Activated CD8-positive, alpha-beta memory T cell treated with anti-CD3 and anti-CD28 coated beads, Interleukin-2, amount 10 ng/mL, durations not matched to agents 7 days and 5 days (primary cell): ENCODE measurements around the gene DCAF6. TPM values are rescaled to one million over a fixed set of nuclear protein-coding genes. Genes with fewer than 3 reads are reported as not detected.
A peak's percentile ranks its signal among the peaks of the same experiment; 100 is the strongest.
"Not testable (repeated sequence)": the region's sequence is repeated elsewhere in the genome, so short reads cannot be mapped to it uniquely, and the experiment has no call there.

Source experiments
- ATAC-seq: fragments of 150-1000 bp; cut with Tn5 transposase; one replicate; pipeline ENCODE4 v1.10.0; 2021; ENCODE audit warnings: moderate library complexity
- CTCF ChIA-PET: fragments of 350-600 bp; sonication (Branson Sonifier 250); formaldehyde crosslinking; loops from one replicate; lab custom pipeline; 2021; ENCODE audit warnings: antibody characterized with exemption; lab: Charles Lee
- DNase-seq: peaks from one replicate; pipeline ENCODE4 v3.0.0-alpha.2; 2020
- H3K27ac Mint-ChIP-seq: one replicate; pipeline ENCODE4 v1.8.0; 2021; ENCODE audit warnings: mild to moderate bottlenecking, mixed read lengths
- H3K27me3 Mint-ChIP-seq: one replicate; pipeline ENCODE4 v1.8.0; 2021; ENCODE audit warnings: mixed read lengths
- H3K36me3 Mint-ChIP-seq: one replicate; pipeline ENCODE4 v1.8.0; 2021; ENCODE audit warnings: mild to moderate bottlenecking, mixed read lengths
- H3K4me1 Mint-ChIP-seq: one replicate; pipeline ENCODE4 v1.8.0; 2021; ENCODE audit warnings: mixed read lengths
- H3K4me3 Mint-ChIP-seq: one replicate; pipeline ENCODE4 v1.8.0; 2021; ENCODE audit warnings: mild to moderate bottlenecking, moderate library complexity, mixed read lengths
- H3K9me3 Mint-ChIP-seq: one replicate; pipeline ENCODE4 v1.8.0; 2022; ENCODE audit warnings: low read depth, mixed read lengths
- total RNA-seq, 2 experiments: library from RNA; stranded (reverse); gene quantifications; one replicate each; pipeline ENCODE4 v1.2.3, GENCODE V29; 2021

DCAF6 gene
- total RNA-seq, 2 experiments from 2014 or later: 27.5 to 31.1 TPM

- Mint-ChIP-seq H3K4me3 (no peak overlapping the region), H3K27ac (no peak overlapping the region), H3K36me3 (peaks cover 2% of the 10 kb centered on the region), H3K4me1 (no peaks in the 10 kb centered on the region), H3K9me3 (no peaks in the 10 kb centered on the region), H3K27me3 (no peaks in the 10 kb centered on the region)
- CTCF ChIA-PET: no interaction called here
- ATAC-seq (no peak), DNase-seq (no peak)
Measured at GRCh38 chr1:168031627-168032026, 95.1 kb downstream of the DCAF6 start.

GRCh38 chr1:168032029-168032428 lies 95.5 kb downstream of the DCAF6 start:
- H3K4me1 Mint-ChIP-seq: no peaks in the 10 kb centered on the region
- H3K27me3 Mint-ChIP-seq: no peaks in the 10 kb centered on the region
- no peaks in the 10 kb centered on the region for H3K9me3 Mint-ChIP-seq
- H3K4me3 Mint-ChIP-seq: no peak overlapping the region
- ATAC-seq: no peak
- CTCF ChIA-PET: no interaction called here
- no peak overlapping the region for H3K27ac Mint-ChIP-seq
- no peak for DNase-seq
- H3K36me3 Mint-ChIP-seq: peaks cover 2% of the 10 kb centered on the region

GRCh38 chr1:168035345-168035744 lies 98.9 kb downstream of the DCAF6 start:
- Mint-ChIP-seq H3K27me3 (no peaks in the 10 kb centered on the region), H3K27ac (no peak overlapping the region), H3K4me3 (no peak overlapping the region), H3K4me1 (no peaks in the 10 kb centered on the region), H3K9me3 (no peaks in the 10 kb centered on the region), H3K36me3 (peaks cover 2% of the 10 kb centered on the region)
- CTCF ChIA-PET: no interaction called here
- DNase-seq (no peak), ATAC-seq (no peak)

- Mint-ChIP-seq H3K27ac (no peak overlapping the region), H3K27me3 (no peaks in the 10 kb centered on the region), H3K4me1 (no peaks in the 10 kb centered on the region), H3K4me3 (no peak overlapping the region), H3K9me3 (no peaks in the 10 kb centered on the region), H3K36me3 (peaks cover 24% of the 10 kb centered on the region)
- DNase-seq (no peak), ATAC-seq (no peak)
- CTCF ChIA-PET: no interaction called here
Measured at GRCh38 chr1:168042362-168042761, 105.9 kb downstream of the DCAF6 start.

GRCh38 chr1:168045311-168045710 lies 108.8 kb downstream of the DCAF6 start:
- CTCF ChIA-PET: no interaction called here
- Mint-ChIP-seq H3K4me3 (no peak overlapping the region), H3K4me1 (no peaks in the 10 kb centered on the region)

GRCh38 chr1:168050307-168050706 lies 113.8 kb downstream of the DCAF6 start:
- Mint-ChIP-seq H3K9me3 (no peaks in the 10 kb centered on the region), H3K4me3 (no peak overlapping the region), H3K4me1 (peaks cover 3% of the 10 kb centered on the region), H3K36me3 (peaks cover 10% of the 10 kb centered on the region), H3K27ac (no peak overlapping the region), H3K27me3 (no peaks in the 10 kb centered on the region)
- no peak for ATAC-seq
- DNase-seq: no peak
- CTCF ChIA-PET: interaction anchor here (1.0 kb wide), 1 partner anchor 32 kb away, joined by 4 read pairs; no protein-coding TSS in a partner anchor

More at GRCh38 chr1:168045311-168045710, 108.8 kb downstream of the DCAF6 start:
- H3K27ac Mint-ChIP-seq: no peak overlapping the region
- H3K9me3 Mint-ChIP-seq: no peaks in the 10 kb centered on the region
- no peaks in the 10 kb centered on the region for H3K27me3 Mint-ChIP-seq
- ATAC-seq (no peak), DNase-seq (no peak)
- peaks cover 31% of the 10 kb centered on the region for H3K36me3 Mint-ChIP-seq

GRCh38 chr1:168050880-168051279 lies 114.4 kb downstream of the DCAF6 start:
- Mint-ChIP-seq H3K4me1 (peaks cover 3% of the 10 kb centered on the region), H3K36me3 (peaks cover 7% of the 10 kb centered on the region), H3K27ac (no peak overlapping the region), H3K27me3 (no peaks in the 10 kb centered on the region), H3K4me3 (no peak overlapping the region), H3K9me3 (no peaks in the 10 kb centered on the region)
- DNase-seq (no peak), ATAC-seq (no peak)
- CTCF ChIA-PET: interaction anchor here (1.0 kb wide), 1 partner anchor 31 kb away, joined by 4 read pairs; no protein-coding TSS in a partner anchor

GRCh38 chr1:168053681-168054080 lies 117.2 kb downstream of the DCAF6 start:
- Mint-ChIP-seq H3K36me3 (peaks cover 6% of the 10 kb centered on the region), H3K4me1 (peaks cover 3% of the 10 kb centered on the region), H3K27me3 (no peaks in the 10 kb centered on the region), H3K9me3 (no peaks in the 10 kb centered on the region), H3K27ac (no peak overlapping the region), H3K4me3 (no peak overlapping the region)
- CTCF ChIA-PET: interaction anchor here (1.6 kb wide), 1 partner anchor 29 kb away, joined by 4 read pairs; no protein-coding TSS in a partner anchor
- DNase-seq (no peak), ATAC-seq (no peak)

- H3K27me3 Mint-ChIP-seq: no peaks in the 10 kb centered on the region
- H3K4me3 Mint-ChIP-seq: no peak overlapping the region
- DNase-seq: no peak
- H3K9me3 Mint-ChIP-seq: no peaks in the 10 kb centered on the region
- no peak overlapping the region for H3K27ac Mint-ChIP-seq
- ATAC-seq: no peak
- H3K4me1 Mint-ChIP-seq: peaks cover 3% of the 10 kb centered on the region
- H3K36me3 Mint-ChIP-seq: peaks cover 4% of the 10 kb centered on the region
- CTCF ChIA-PET: interaction anchor here (0.8 to 1.6 kb wide), 2 partner anchors 28 to 50 kb away, joined by 3 to 4 read pairs; no protein-coding TSS in a partner anchor
Measured at GRCh38 chr1:168054117-168054516, 117.6 kb downstream of the DCAF6 start.

GRCh38 chr1:168056152-168056551 lies 119.7 kb downstream of the DCAF6 start:
- CTCF ChIA-PET, H3K4me3 Mint-ChIP-seq, H3K36me3 Mint-ChIP-seq, H3K27me3 Mint-ChIP-seq, DNase-seq, H3K9me3 Mint-ChIP-seq, H3K27ac Mint-ChIP-seq, H3K4me1 Mint-ChIP-seq: not testable (repeated sequence)
- ATAC-seq: peak; percentile 87

- no peaks in the 10 kb centered on the region for H3K9me3 Mint-ChIP-seq
- ATAC-seq: no peak
- no peak overlapping the region for H3K27ac Mint-ChIP-seq
- peaks cover 5% of the 10 kb centered on the region for H3K36me3 Mint-ChIP-seq
- CTCF ChIA-PET: interaction anchor here (0.8 kb wide), 1 partner anchor 28 kb away, joined by 3 read pairs; no protein-coding TSS in a partner anchor
- peaks cover 3% of the 10 kb centered on the region for H3K4me1 Mint-ChIP-seq
- DNase-seq: no peak
- no peaks in the 10 kb centered on the region for H3K27me3 Mint-ChIP-seq
- no peak overlapping the region for H3K4me3 Mint-ChIP-seq
Measured at GRCh38 chr1:168057355-168057754, 120.9 kb downstream of the DCAF6 start.

- Mint-ChIP-seq H3K9me3 (no peaks in the 10 kb centered on the region), H3K27me3 (no peaks in the 10 kb centered on the region), H3K4me3 (no peak overlapping the region), H3K36me3 (peaks cover 5% of the 10 kb centered on the region), H3K4me1 (peaks cover 3% of the 10 kb centered on the region), H3K27ac (no peak overlapping the region)
- CTCF ChIA-PET: no interaction called here
- no peak for DNase-seq
- ATAC-seq: no peak
Measured at GRCh38 chr1:168057921-168058320, 121.4 kb downstream of the DCAF6 start.

GRCh38 chr1:168064216-168064615 lies 127.7 kb downstream of the DCAF6 start:
- Mint-ChIP-seq H3K36me3 (peaks cover 22% of the 10 kb centered on the region), H3K4me1 (no peaks in the 10 kb centered on the region), H3K9me3 (no peaks in the 10 kb centered on the region), H3K27ac (no peak overlapping the region), H3K27me3 (no peaks in the 10 kb centered on the region), H3K4me3 (no peak overlapping the region)
- ATAC-seq: no peak
- CTCF ChIA-PET: interaction anchor here (2.0 kb wide), 1 partner anchor 19 kb away, joined by 8 read pairs; no protein-coding TSS in a partner anchor
- no peak for DNase-seq

GRCh38 chr1:168065506-168065905 lies 129.0 kb downstream of the DCAF6 start:
- H3K36me3 Mint-ChIP-seq: peaks cover 25% of the 10 kb centered on the region
- no peaks in the 10 kb centered on the region for H3K27me3 Mint-ChIP-seq
- H3K27ac Mint-ChIP-seq: no peak overlapping the region
- ATAC-seq: no peak
- no peak overlapping the region for H3K4me3 Mint-ChIP-seq
- CTCF ChIA-PET: interaction anchor here (1.2 to 2.0 kb wide), 3 partner anchors 10 to 20 kb away, joined by 4 to 8 read pairs (median 4); no protein-coding TSS in a partner anchor
- DNase-seq: no peak
- no peaks in the 10 kb centered on the region for H3K9me3 Mint-ChIP-seq
- no peaks in the 10 kb centered on the region for H3K4me1 Mint-ChIP-seq
